Measurements from ENCODE around the gene ATXN1. TPM values are rescaled to one million over a fixed set of nuclear protein-coding genes. Genes with fewer than 3 reads are reported as not detected.

Gene ATXN1
- polyA plus RNA-seq, 1 donor (not counting 4 experiments of a cell fraction or from before 2014, with no cell fraction given) = 9.7 TPM

- Histone ChIP-seq H3K4me1 (ENCODE audit: control insufficient read depth, extremely low read depth, insufficient read depth, low read length) (peaks cover 16% of the 10 kb centered on the region), H2AFZ (ENCODE audit: control insufficient read depth, low read length) (no peak overlapping the region), H3K9me1 (ENCODE audit: control insufficient read depth, extremely low read depth, insufficient read depth, low read length) (no peaks in the 10 kb centered on the region), H4K20me1 (ENCODE audit: control insufficient read depth, extremely low read depth, insufficient read depth, low read length) (no peaks in the 10 kb centered on the region), H3K27ac (ENCODE audit: control insufficient read depth, insufficient read depth, low read length) (no peak overlapping the region), H3K36me3 (ENCODE audit: control insufficient read depth in 2 of 2, extremely low read depth in 1 of 2, insufficient read depth in 2 of 2, low read length in 2 of 2) (peaks cover 1 to 3% of the 10 kb centered on the region in 2 experiments), H3K4me2 (ENCODE audit: control insufficient read depth, extremely low read depth, insufficient read depth, low read depth, low read length) (no peak overlapping the region), H3K9ac (ENCODE audit: control insufficient read depth, extremely low read depth, insufficient read depth, low read length) (no peak overlapping the region), H3K9me3 (ENCODE audit: control insufficient read depth, low read depth, low read length) (no peaks in the 10 kb centered on the region), H3K27me3 (ENCODE audit: control insufficient read depth, extremely low read depth, insufficient read depth, low read length) (no peaks in the 10 kb centered on the region), H3K79me2 (ENCODE audit: control insufficient read depth, insufficient read depth, low read length) (no peaks in the 10 kb centered on the region), H3K4me3 (ENCODE audit: control insufficient read depth in 2 of 3, extremely low read depth in 1 of 3, insufficient read depth in 2 of 3, low read depth in 1 of 3, low read length in 3 of 3) (no peak overlapping the region)
- no peak for FAIRE-seq
- no peak for DNase-seq (ENCODE audit: low read depth, low spot score)
- TF ChIP-seq CTCF (optimal IDR thresholded peaks at IDR 0.05 in 1 of 3, IDR thresholded peaks at IDR 0.05 in 1 of 3, conservative IDR thresholded peaks at IDR 0.05 in 1 of 3; ENCODE audit: extremely low read depth in 1 of 3, insufficient read depth in 2 of 3, low read length in 3 of 3) (no peak), EZH2 (IDR thresholded peaks at IDR 0.05; ENCODE audit: low read length) (no peak)
- dilution Hi-C loops (cut with MboI; ENCODE audit: extremely low pct_ligation_motif_present, low sequenced_read_pairs) = no loop called here
Measured at GRCh38 chr6:16512544-16513290, 248.5 kb downstream of the ATXN1 start.

- H3K27me3 ChIP-seq (ENCODE audit: control insufficient read depth, extremely low read depth, insufficient read depth, low read length) = no peaks in the 10 kb centered on the region
- TF ChIP-seq EZH2 (IDR thresholded peaks at IDR 0.05; ENCODE audit: low read length) (no peak), CTCF (optimal IDR thresholded peaks at IDR 0.05 in 1 of 3, IDR thresholded peaks at IDR 0.05 in 1 of 3, conservative IDR thresholded peaks at IDR 0.05 in 1 of 3; ENCODE audit: extremely low read depth in 1 of 3, insufficient read depth in 2 of 3, low read length in 3 of 3) (no peak)
- H3K4me3 ChIP-seq (ENCODE audit: control insufficient read depth in 2 of 3, extremely low read depth in 1 of 3, insufficient read depth in 2 of 3, low read depth in 1 of 3, low read length in 3 of 3) = no peak overlapping the region
- peaks cover 16% of the 10 kb centered on the region for H3K4me1 ChIP-seq (ENCODE audit: control insufficient read depth, extremely low read depth, insufficient read depth, low read length)
- peaks cover 1 to 3% of the 10 kb centered on the region in 2 experiments for H3K36me3 ChIP-seq (ENCODE audit: control insufficient read depth in 2 of 2, extremely low read depth in 1 of 2, insufficient read depth in 2 of 2, low read length in 2 of 2)
- DNase-seq (ENCODE audit: low read depth, low spot score) (no peak), FAIRE-seq (peak; percentile 43)
- H3K4me2 ChIP-seq (ENCODE audit: control insufficient read depth, extremely low read depth, insufficient read depth, low read depth, low read length) = peak overlapping the region; percentile 39
- no peaks in the 10 kb centered on the region for H3K79me2 ChIP-seq (ENCODE audit: control insufficient read depth, insufficient read depth, low read length)
- H3K9ac ChIP-seq (ENCODE audit: control insufficient read depth, extremely low read depth, insufficient read depth, low read length) = no peak overlapping the region
- dilution Hi-C loops (cut with MboI; ENCODE audit: extremely low pct_ligation_motif_present, low sequenced_read_pairs) = no loop called here
- H3K9me1 ChIP-seq (ENCODE audit: control insufficient read depth, extremely low read depth, insufficient read depth, low read length) = no peaks in the 10 kb centered on the region
- H2AFZ ChIP-seq (ENCODE audit: control insufficient read depth, low read length) = no peak overlapping the region
- H3K27ac ChIP-seq (ENCODE audit: control insufficient read depth, insufficient read depth, low read length) = no peak overlapping the region
- no peaks in the 10 kb centered on the region for H4K20me1 ChIP-seq (ENCODE audit: control insufficient read depth, extremely low read depth, insufficient read depth, low read length)
- no peaks in the 10 kb centered on the region for H3K9me3 ChIP-seq (ENCODE audit: control insufficient read depth, low read depth, low read length)
Measured at GRCh38 chr6:16511723-16512489, 249.4 kb downstream of the ATXN1 start.

All from keratinocyte (primary cell).